ENCODE measurements around the gene TPM1. TPM values are rescaled to one million over a fixed set of nuclear protein-coding genes. Genes with fewer than 3 reads are reported as not detected.
A peak's percentile ranks its signal among the peaks of the same experiment; 100 is the strongest.

Gene TPM1
- total and polyA plus RNA-seq, 4 donors, result 64.7 to 101 (median 71.5) TPM

DNA sequence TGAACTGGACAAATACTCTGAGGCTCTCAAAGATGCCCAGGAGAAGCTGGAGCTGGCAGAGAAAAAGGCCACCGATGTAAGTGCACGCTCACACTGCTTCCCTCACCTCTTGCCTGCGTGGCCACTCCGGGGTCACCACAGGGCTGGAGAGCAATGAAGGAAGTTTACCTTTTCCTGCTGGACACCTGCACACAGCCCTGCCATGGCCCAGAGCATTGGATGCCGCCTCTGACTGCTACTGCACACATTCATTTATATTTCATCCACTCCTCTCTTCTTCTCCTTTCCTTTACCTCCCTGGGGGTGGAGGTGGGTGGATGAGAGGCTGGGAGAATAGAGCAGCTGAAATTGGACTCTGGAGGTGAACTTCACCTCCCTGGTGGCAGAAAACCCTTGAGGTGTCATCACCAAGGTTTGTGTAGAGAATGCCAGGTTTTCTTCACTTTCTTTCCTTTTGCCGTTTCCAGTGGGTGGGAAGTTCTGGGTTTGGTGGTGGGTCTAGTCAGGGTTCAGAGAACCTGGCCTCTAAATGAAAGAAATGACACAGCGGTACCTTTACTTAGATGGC lies 1.6 kb downstream of the TPM1 start:
- Histone ChIP-seq H3K27me3 (ENCODE audit: control insufficient read depth in 4 of 4, insufficient read depth in 4 of 4, low read length in 3 of 4) (peaks cover 0 to 5% (median 0%) of the 10 kb centered on the region in 4 donors), H3K4me3 (ENCODE audit: low read depth in 1 of 3, low read length in 3 of 3) (peak overlapping the region in 2 of 3 donors; percentile 21 to 69), H3K9ac (ENCODE audit: low read depth in 1 of 2, low read length in 2 of 2) (no peak overlapping the region), H3K9me3 (ENCODE audit: control insufficient read depth in 4 of 4, low read length in 3 of 4) (no peaks in the 10 kb centered on the region), H3K27ac (ENCODE audit: low read depth in 1 of 2, low read length in 2 of 2) (peak overlapping the region in 1 of 2 donors; percentile 31), H3K36me3 (ENCODE audit: control insufficient read depth in 4 of 4, insufficient read depth in 3 of 4, low read depth in 1 of 4, low read length in 3 of 4) (no peaks in the 10 kb centered on the region), H3K4me1 (ENCODE audit: control insufficient read depth in 4 of 4, insufficient read depth in 4 of 4, low read length in 3 of 4) (peaks cover 3 to 25% (median 15%) of the 10 kb centered on the region in 4 donors)
- 54% methylated on average over 7 of the region's 7 CpGs for WGBS
- no peak for DNase-seq (ENCODE audit: low spot score)
- TF ChIP-seq, protein P1, sequence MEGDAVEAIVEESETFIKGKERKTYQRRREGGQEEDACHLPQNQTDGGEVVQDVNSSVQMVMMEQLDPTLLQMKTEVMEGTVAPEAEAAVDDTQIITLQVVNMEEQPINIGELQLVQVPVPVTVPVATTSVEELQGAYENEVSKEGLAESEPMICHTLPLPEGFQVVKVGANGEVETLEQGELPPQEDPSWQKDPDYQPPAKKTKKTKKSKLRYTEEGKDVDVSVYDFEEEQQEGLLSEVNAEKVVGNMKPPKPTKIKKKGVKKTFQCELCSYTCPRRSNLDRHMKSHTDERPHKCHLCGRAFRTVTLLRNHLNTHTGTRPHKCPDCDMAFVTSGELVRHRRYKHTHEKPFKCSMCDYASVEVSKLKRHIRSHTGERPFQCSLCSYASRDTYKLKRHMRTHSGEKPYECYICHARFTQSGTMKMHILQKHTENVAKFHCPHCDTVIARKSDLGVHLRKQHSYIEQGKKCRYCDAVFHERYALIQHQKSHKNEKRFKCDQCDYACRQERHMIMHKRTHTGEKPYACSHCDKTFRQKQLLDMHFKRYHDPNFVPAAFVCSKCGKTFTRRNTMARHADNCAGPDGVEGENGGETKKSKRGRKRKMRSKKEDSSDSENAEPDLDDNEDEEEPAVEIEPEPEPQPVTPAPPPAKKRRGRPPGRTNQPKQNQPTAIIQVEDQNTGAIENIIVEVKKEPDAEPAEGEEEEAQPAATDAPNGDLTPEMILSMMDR (IDR thresholded peaks at IDR 0.05; ENCODE audit: low read depth, low read length, missing input control), result no peak
- TF ChIP-seq HNF4A (conservative IDR thresholded peaks at IDR 0.05) (no peak), NR2F2 (IDR thresholded peaks at IDR 0.05) (no peak), RAD21 (IDR thresholded peaks at IDR 0.05) (no peak), RXRA (IDR thresholded peaks at IDR 0.05) (no peak), FOXA1 (IDR thresholded peaks at IDR 0.05) (no peak), EGR1 (IDR thresholded peaks at IDR 0.05; ENCODE audit: low read depth in 2 of 2) (no peak), YY1 (IDR thresholded peaks at IDR 0.05) (no peak), GABPA (IDR thresholded peaks at IDR 0.05 in 1 of 2, conservative IDR thresholded peaks at IDR 0.05 in 1 of 2) (no peak), SP1 (IDR thresholded peaks at IDR 0.05) (no peak), FOXA2 (IDR thresholded peaks at IDR 0.05) (no peak), TAF1 (conservative IDR thresholded peaks at IDR 0.05) (no peak), JUND (IDR thresholded peaks at IDR 0.05) (no peak)
- TF ChIP-seq, protein P2, sequence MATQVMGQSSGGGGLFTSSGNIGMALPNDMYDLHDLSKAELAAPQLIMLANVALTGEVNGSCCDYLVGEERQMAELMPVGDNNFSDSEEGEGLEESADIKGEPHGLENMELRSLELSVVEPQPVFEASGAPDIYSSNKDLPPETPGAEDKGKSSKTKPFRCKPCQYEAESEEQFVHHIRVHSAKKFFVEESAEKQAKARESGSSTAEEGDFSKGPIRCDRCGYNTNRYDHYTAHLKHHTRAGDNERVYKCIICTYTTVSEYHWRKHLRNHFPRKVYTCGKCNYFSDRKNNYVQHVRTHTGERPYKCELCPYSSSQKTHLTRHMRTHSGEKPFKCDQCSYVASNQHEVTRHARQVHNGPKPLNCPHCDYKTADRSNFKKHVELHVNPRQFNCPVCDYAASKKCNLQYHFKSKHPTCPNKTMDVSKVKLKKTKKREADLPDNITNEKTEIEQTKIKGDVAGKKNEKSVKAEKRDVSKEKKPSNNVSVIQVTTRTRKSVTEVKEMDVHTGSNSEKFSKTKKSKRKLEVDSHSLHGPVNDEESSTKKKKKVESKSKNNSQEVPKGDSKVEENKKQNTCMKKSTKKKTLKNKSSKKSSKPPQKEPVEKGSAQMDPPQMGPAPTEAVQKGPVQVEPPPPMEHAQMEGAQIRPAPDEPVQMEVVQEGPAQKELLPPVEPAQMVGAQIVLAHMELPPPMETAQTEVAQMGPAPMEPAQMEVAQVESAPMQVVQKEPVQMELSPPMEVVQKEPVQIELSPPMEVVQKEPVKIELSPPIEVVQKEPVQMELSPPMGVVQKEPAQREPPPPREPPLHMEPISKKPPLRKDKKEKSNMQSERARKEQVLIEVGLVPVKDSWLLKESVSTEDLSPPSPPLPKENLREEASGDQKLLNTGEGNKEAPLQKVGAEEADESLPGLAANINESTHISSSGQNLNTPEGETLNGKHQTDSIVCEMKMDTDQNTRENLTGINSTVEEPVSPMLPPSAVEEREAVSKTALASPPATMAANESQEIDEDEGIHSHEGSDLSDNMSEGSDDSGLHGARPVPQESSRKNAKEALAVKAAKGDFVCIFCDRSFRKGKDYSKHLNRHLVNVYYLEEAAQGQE (IDR thresholded peaks at IDR 0.05), result no peak
- TF ChIP-seq, protein P3, sequence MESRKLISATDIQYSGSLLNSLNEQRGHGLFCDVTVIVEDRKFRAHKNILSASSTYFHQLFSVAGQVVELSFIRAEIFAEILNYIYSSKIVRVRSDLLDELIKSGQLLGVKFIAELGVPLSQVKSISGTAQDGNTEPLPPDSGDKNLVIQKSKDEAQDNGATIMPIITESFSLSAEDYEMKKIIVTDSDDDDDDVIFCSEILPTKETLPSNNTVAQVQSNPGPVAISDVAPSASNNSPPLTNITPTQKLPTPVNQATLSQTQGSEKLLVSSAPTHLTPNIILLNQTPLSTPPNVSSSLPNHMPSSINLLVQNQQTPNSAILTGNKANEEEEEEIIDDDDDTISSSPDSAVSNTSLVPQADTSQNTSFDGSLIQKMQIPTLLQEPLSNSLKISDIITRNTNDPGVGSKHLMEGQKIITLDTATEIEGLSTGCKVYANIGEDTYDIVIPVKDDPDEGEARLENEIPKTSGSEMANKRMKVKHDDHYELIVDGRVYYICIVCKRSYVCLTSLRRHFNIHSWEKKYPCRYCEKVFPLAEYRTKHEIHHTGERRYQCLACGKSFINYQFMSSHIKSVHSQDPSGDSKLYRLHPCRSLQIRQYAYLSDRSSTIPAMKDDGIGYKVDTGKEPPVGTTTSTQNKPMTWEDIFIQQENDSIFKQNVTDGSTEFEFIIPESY (IDR thresholded peaks at IDR 0.05), result no peak
- TF ChIP-seq, protein P4, sequence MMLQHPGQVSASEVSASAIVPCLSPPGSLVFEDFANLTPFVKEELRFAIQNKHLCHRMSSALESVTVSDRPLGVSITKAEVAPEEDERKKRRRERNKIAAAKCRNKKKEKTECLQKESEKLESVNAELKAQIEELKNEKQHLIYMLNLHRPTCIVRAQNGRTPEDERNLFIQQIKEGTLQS (IDR thresholded peaks at IDR 0.05), result no peak
- TF ChIP-seq, protein P5, sequence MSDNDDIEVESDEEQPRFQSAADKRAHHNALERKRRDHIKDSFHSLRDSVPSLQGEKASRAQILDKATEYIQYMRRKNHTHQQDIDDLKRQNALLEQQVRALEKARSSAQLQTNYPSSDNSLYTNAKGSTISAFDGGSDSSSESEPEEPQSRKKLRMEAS (IDR thresholded peaks at IDR 0.05), result no peak

Data from liver (tissue), 9 donors.